BE2C (cell line): Measurements from ENCODE around the gene CHCHD3.

ENCODE experiments used
- DNase-seq: peaks from one replicate; pipeline ENCODE4 v3.0.0-alpha.2; 2020
- H3K27me3 ChIP-seq: fragments of 250-450 bp; sonication (Bioruptor Pico); 2 replicates; pipeline ENCODE4 v1.5.1; 2020; ENCODE audit warnings: mild to moderate bottlenecking
- H3K36me3 ChIP-seq: fragments of 250-450 bp; sonication (Bioruptor Pico); 2 replicates; pipeline ENCODE4 v1.5.1; 2020; ENCODE audit warnings: mild to moderate bottlenecking
- H3K4me1 ChIP-seq: fragments of 250-450 bp; sonication (Bioruptor Pico); 2 replicates; pipeline ENCODE4 v1.5.1; 2020
- H3K4me3 ChIP-seq: 2 replicates; pipeline ENCODE4 v1.5.1; 2011; ENCODE audit warnings: low read depth, low read length
- H3K9me3 ChIP-seq: fragments of 250-450 bp; sonication (Bioruptor Pico); 2 replicates; pipeline ENCODE4 v1.5.1; 2020
- TF ChIP-seq, protein P1 (sequence below): IDR thresholded peaks from 2 replicates; pipeline ENCODE4 v1.5.1; 2012; ENCODE audit warnings: mild to moderate bottlenecking, low read depth, low read length

The CHCHD3 gene

DNA sequence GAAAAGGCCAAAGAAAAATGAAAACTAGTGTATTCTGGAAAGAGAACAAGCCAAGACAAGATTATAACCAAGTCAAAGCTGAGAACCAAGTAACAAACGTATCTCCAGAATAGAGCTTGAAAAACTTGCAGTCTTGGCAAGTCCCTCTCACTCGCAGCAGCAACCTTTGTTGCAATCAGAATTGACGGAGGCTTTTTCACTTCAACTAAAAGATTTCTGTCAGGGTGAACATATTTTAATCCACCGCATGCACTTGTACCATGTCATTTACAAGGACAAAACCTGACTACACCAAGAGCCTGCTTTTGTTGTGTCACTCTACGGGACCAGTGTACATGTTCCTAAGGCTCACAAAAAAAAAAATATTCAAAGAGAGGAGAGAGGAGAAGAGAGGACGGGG lies 122.0 kb downstream of the CHCHD3 start:
- Histone ChIP-seq H3K36me3 (peaks cover 8% of the 10 kb centered on the region), H3K4me1 (peaks cover 7% of the 10 kb centered on the region), H3K9me3 (0 out of 2 replicates have a peak, but pooled peaks cover 2% of the 10 kb centered on the region), H3K27me3 (no peaks in the 10 kb centered on the region), H3K4me3 (no peak overlapping the region)
- no peak for DNase-seq
- TF ChIP-seq, protein P1, sequence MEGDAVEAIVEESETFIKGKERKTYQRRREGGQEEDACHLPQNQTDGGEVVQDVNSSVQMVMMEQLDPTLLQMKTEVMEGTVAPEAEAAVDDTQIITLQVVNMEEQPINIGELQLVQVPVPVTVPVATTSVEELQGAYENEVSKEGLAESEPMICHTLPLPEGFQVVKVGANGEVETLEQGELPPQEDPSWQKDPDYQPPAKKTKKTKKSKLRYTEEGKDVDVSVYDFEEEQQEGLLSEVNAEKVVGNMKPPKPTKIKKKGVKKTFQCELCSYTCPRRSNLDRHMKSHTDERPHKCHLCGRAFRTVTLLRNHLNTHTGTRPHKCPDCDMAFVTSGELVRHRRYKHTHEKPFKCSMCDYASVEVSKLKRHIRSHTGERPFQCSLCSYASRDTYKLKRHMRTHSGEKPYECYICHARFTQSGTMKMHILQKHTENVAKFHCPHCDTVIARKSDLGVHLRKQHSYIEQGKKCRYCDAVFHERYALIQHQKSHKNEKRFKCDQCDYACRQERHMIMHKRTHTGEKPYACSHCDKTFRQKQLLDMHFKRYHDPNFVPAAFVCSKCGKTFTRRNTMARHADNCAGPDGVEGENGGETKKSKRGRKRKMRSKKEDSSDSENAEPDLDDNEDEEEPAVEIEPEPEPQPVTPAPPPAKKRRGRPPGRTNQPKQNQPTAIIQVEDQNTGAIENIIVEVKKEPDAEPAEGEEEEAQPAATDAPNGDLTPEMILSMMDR, result no peak

DNA sequence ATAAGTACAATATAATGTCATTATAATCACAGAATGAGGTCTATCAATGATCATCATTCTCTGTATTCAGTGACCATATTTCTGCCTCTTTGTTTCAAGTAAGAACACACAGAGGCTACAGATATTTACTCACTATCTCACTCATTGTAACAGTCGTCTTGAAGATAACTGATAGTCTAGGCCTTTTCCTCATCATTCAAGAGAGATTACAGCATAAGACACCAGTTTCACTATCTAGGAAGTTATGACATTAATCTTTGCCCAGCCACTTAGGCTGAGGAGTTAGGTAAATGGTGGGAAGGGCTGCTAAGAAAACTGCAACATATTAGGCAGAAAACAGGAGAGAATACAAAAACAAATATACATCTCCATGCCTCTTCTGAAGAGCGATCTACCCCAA lies 125.3 kb downstream of the CHCHD3 start:
- Histone ChIP-seq H3K4me1 (peaks cover 5% of the 10 kb centered on the region), H3K4me3 (no peak overlapping the region), H3K36me3 (peaks cover 4% of the 10 kb centered on the region; the same call in 1 of the 2 replicates), H3K27me3 (no peaks in the 10 kb centered on the region), H3K9me3 (no peaks in the 10 kb centered on the region)
- no peak for DNase-seq
- TF ChIP-seq, protein P1, result no peak

DNA sequence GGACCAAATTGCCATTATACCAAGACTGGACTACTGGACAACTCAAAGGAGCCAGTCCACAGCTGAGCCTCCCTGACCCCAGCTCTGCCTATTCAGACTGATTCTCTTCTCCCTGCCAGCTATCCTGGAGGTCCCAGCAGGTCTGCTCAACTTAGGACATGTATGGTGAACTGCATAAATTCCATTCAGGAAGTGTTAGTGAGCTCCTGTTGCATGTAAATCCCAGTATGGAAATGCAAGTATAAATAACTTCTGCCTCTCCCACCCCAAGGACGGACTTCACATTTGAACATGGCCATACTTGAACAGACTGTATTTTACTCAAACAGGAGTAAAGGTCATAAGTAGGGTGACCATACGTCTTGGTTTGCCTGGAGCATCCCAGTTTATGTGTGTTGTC lies 128.4 kb downstream of the CHCHD3 start:
- H3K9me3 ChIP-seq, result no peaks in the 10 kb centered on the region
- no peak for DNase-seq
- H3K36me3 ChIP-seq, result peaks cover 9% of the 10 kb centered on the region; the same call in 1 of the 2 replicates
- no peak overlapping the region for H3K4me3 ChIP-seq
- peaks cover 14% of the 10 kb centered on the region for H3K4me1 ChIP-seq
- H3K27me3 ChIP-seq, result no peaks in the 10 kb centered on the region
- TF ChIP-seq, protein P1, result no peak

DNA sequence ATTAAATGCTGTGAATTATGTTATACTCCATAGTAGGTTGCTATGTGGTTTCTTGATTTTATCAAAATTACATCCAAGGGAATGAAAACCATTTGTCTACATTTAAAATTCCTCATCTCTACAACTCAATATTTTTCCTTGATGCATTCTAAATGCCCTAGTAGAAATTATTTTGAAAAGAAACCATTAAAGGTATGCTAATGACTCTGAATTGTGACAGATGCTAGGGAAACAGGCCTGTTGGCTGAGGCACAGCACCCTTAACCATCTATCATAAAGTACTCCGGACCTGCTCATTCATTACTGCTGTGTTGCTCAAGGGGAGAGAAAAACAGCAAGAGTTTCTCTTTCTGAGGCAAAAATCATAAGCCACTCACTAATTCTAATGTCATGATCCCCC lies 131.2 kb downstream of the CHCHD3 start:
- H3K4me1 ChIP-seq, result peaks cover 24% of the 10 kb centered on the region
- TF ChIP-seq, protein P1, result no peak
- H3K36me3 ChIP-seq, result peaks cover 7% of the 10 kb centered on the region; the same call in 1 of the 2 replicates
- H3K9me3 ChIP-seq, result no peaks in the 10 kb centered on the region
- H3K4me3 ChIP-seq, result no peak overlapping the region
- DNase-seq, result no peak
- H3K27me3 ChIP-seq, result no peaks in the 10 kb centered on the region

DNA sequence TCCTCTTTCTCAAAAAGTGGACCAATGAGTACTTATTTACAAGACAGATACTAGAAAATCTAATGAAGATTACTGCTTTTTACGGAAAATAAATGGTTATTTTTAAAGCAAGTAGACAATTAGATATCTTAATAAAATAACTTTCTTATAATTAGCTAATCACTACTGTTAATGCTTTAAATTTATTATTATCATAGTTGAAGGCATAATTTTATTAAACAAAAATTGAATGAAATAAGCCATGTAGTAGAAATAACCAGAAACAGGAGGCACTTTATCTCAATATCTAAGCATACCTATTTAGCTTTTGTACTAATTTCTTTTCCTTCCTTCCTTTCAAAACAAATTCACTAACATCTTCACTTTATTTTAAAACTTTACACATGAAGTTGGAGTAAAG lies 134.9 kb downstream of the CHCHD3 start:
- Histone ChIP-seq H3K4me3 (no peak overlapping the region), H3K36me3 (peaks cover 4% of the 10 kb centered on the region; the same call in 1 of the 2 replicates), H3K9me3 (no peaks in the 10 kb centered on the region), H3K27me3 (no peaks in the 10 kb centered on the region), H3K4me1 (peaks cover 42% of the 10 kb centered on the region)
- TF ChIP-seq, protein P1, result no peak
- no peak for DNase-seq

DNA sequence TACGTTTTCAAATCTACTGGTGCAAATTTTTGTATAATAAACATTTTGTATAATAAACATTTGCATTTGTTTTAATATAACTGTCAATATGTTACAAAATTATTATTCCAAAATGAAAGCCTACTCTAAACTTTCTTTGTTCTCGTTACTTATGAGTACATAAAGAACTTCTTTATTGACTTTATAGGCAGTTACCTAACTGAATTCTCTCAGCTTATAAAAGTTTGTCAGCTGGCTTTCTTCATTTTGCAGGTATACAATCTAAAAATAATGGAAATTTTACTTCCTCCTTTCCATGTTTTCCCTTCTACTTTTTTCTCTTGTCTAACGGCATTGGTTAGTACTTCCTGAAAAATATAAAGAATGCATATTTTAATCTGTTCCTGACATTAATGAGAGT lies 137.1 kb downstream of the CHCHD3 start:
- Histone ChIP-seq H3K36me3 (peaks cover 4% of the 10 kb centered on the region; the same call in 1 of the 2 replicates), H3K27me3 (no peaks in the 10 kb centered on the region), H3K9me3 (no peaks in the 10 kb centered on the region), H3K4me1 (peaks cover 47% of the 10 kb centered on the region), H3K4me3 (no peak overlapping the region)
- TF ChIP-seq, protein P1, result no peak
- no peak for DNase-seq
